HFFc6 (cell line): ENCODE measurements around the gene AVPI1. TPM values are rescaled to one million over a fixed set of nuclear protein-coding genes. Genes with fewer than 3 reads are reported as not detected.
"Not testable (repeated sequence)": the region's sequence is repeated elsewhere in the genome, so short reads cannot be mapped to it uniquely, and the experiment has no call there.

Experiments used
- DNase-seq: peaks from one replicate; pipeline ENCODE4 v3.0.0-alpha.2; 2018
- H3K27ac Mint-ChIP-seq: 2 replicates; pipeline ENCODE4 v1.8.0; 2020; ENCODE audit warnings: mild to moderate bottlenecking, mixed read lengths
- H3K27me3 Mint-ChIP-seq: 2 replicates; pipeline ENCODE4 v1.8.0; 2021; ENCODE audit warnings: mild to moderate bottlenecking, moderate library complexity, mixed read lengths; ENCODE audit not compliant: insufficient read depth
- H3K36me3 Mint-ChIP-seq: 2 replicates; pipeline ENCODE4 v1.8.0; 2021; ENCODE audit warnings: low read depth, mixed read lengths
- H3K4me1 Mint-ChIP-seq: 2 replicates; pipeline ENCODE4 v1.8.0; 2020; ENCODE audit warnings: low read depth, mixed read lengths
- H3K4me3 Mint-ChIP-seq: 2 replicates; pipeline ENCODE4 v1.8.0; 2020; ENCODE audit warnings: mild to moderate bottlenecking, moderate library complexity, mixed read lengths
- H3K9me3 Mint-ChIP-seq: 2 replicates; pipeline ENCODE4 v1.8.0; 2020; ENCODE audit warnings: mild to moderate bottlenecking, mixed read lengths
- total RNA-seq, 6 experiments: library from RNA; stranded (reverse); fragmentation: NEBNext Ultra II Directional; extraction: Animal tissue kit (Norgen Biotek cat#: 25700); gene quantifications; 2 replicates in 1 of 6; 3 replicates in 5 of 6; pipeline ENCODE4 v1.2.3, GENCODE V29; 2021
- TF ChIP-seq, protein P1 (sequence below): fragments of 200-600 bp; sonication (generic); IDR thresholded peaks from 2 replicates; pipeline ENCODE4 v1.5.0; 2021; ENCODE audit warnings: antibody characterized with exemption, mild to moderate bottlenecking

The AVPI1 gene
- total RNA-seq, 6 experiments from 2014 or later = 28.2 to 44.8 (median 39.5) TPM

DNA sequence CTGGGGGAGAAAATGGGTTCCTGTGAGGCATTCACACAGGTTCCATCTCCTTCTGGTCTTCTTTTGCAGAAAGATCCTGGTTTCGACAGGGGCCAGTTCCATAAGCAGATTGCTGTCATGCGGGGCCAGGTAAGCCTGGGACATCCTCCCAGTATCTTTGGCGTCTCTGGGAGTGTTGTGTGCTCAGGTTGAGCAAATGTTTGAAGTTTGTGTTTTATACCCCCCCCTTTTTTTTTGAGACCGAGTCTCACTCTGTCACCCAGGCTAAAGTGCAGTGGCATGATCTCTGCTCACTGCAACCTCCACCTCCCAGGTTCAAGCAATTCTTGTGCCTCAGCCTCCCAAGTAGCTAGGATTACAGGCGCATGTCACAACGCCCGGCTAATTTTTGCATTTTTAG lies 20.0 kb downstream of the AVPI1 start:
- Mint-ChIP-seq H3K9me3 (no peaks in the 10 kb centered on the region), H3K4me3 (no peak overlapping the region), H3K4me1 (no peaks in the 10 kb centered on the region), H3K27ac (no peak overlapping the region), H3K27me3 (peaks cover 1% of the 10 kb centered on the region), H3K36me3 (peaks cover 28% of the 10 kb centered on the region)
- TF ChIP-seq, protein P1, sequence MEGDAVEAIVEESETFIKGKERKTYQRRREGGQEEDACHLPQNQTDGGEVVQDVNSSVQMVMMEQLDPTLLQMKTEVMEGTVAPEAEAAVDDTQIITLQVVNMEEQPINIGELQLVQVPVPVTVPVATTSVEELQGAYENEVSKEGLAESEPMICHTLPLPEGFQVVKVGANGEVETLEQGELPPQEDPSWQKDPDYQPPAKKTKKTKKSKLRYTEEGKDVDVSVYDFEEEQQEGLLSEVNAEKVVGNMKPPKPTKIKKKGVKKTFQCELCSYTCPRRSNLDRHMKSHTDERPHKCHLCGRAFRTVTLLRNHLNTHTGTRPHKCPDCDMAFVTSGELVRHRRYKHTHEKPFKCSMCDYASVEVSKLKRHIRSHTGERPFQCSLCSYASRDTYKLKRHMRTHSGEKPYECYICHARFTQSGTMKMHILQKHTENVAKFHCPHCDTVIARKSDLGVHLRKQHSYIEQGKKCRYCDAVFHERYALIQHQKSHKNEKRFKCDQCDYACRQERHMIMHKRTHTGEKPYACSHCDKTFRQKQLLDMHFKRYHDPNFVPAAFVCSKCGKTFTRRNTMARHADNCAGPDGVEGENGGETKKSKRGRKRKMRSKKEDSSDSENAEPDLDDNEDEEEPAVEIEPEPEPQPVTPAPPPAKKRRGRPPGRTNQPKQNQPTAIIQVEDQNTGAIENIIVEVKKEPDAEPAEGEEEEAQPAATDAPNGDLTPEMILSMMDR = no peak
- DNase-seq = no peak

DNA sequence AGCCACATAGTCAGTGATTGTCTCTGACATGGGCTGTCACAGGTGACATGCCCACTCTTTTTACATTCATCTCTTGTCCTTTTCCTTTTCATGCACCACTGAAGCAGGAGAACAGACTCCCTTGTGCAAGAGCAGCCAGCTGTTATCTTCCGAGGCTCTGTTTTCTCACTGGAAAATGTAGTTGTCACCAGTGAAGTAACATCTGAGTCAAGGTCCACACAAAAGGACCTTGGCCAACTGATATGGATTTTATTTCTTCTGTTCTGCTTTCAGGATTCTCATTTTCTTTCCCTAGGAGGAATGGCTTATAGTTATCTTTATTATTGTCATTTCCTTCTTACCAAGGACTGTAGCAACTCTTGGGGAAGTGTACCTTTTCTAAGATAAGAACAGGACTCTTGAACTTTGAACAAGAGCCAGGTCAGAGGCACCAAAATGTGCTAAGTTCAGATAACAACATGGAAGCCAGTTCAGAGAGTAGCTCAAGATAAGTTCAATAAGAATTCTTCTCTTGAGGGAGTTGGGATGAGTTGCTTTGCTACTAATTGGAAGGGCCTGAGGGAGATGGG lies 22.7 kb downstream of the AVPI1 start:
- TF ChIP-seq, protein P1 = no peak
- Mint-ChIP-seq H3K27me3 (peaks cover 2% of the 10 kb centered on the region), H3K36me3 (peaks cover 29% of the 10 kb centered on the region), H3K4me1 (peaks cover 5% of the 10 kb centered on the region), H3K4me3 (no peak overlapping the region), H3K27ac (no peak overlapping the region), H3K9me3 (no peaks in the 10 kb centered on the region)
- DNase-seq = no peak

DNA sequence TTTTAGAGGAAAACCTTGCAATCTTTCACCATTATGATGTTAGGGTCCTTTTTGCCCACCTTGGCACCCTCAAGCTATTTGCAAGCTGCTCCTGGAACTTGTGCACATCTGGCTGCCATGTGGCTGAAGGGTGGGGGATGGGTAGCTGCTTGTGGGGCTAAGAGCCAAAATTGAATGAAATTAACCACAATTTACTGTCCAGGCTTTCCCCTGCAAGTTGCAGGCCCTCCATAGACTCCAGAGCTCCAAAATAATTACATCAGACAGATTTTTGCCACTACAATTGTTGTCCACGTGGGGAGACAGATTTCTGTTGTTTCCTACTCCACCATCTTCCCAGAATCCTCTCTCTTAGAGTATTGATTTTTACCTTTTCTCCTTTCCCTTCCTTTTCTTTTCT lies 27.5 kb downstream of the AVPI1 start:
- Mint-ChIP-seq H3K4me1 (peaks cover 15% of the 10 kb centered on the region), H3K27me3 (peaks cover 2% of the 10 kb centered on the region), H3K36me3 (peaks cover 42% of the 10 kb centered on the region), H3K9me3 (no peaks in the 10 kb centered on the region), H3K4me3 (no peak overlapping the region), H3K27ac (peak overlapping the region; percentile 76)
- TF ChIP-seq, protein P1 = no peak
- DNase-seq = no peak

DNA sequence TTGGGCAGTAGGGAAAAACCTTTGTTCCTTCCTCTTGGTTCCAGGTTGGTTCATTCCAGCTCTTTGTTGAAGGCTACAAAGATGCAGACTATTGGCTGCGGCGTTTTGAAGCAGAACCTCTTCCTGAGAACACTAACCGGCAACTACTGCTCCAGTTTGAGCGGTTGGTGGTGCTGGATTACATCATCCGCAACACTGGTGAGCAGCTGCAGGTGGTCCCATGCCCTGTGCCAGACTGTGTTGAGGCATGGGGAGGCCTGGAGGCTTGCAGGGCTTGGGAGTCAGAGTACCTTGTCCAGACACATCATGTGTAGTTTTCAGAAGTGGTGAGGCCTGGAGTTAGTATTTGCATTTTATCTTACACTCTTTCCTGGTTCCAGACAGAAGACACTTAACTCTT lies 30.3 kb downstream of the AVPI1 start:
- Mint-ChIP-seq H3K9me3 (no peaks in the 10 kb centered on the region), H3K36me3 (peaks cover 42% of the 10 kb centered on the region), H3K27ac (no peak overlapping the region; the same call in 1 of the 2 replicates), H3K4me1 (peaks cover 24% of the 10 kb centered on the region), H3K27me3 (peaks cover 2% of the 10 kb centered on the region), H3K4me3 (no peak overlapping the region)
- no peak for DNase-seq
- TF ChIP-seq, protein P1 = no peak

DNA sequence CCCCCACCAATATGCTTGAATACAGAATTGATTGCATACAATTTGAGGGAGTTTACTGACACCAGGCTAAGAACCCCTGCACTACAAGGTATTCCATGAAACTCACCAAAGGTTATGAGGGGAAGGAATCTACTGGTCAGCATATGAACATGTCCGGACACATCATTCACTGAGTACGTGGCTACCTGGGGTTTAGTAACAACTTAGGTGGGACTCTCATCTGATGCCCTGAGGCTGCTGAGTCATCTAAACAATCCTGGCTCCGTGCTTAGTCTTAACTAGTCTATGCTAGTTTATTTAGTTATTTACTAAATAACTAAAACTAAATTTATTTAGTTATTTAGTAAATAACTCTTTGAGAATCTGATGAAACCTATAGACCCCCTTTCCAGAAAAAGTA lies 35.3 kb downstream of the AVPI1 start:
- Mint-ChIP-seq H3K27me3 (no peaks in the 10 kb centered on the region; the same call in 1 of the 2 replicates), H3K4me1 (peaks cover 48% of the 10 kb centered on the region), H3K27ac (no peak overlapping the region), H3K9me3 (no peaks in the 10 kb centered on the region), H3K4me3 (no peak overlapping the region), H3K36me3 (peaks cover 31% of the 10 kb centered on the region)
- TF ChIP-seq, protein P1 = no peak
- DNase-seq = no peak

DNA sequence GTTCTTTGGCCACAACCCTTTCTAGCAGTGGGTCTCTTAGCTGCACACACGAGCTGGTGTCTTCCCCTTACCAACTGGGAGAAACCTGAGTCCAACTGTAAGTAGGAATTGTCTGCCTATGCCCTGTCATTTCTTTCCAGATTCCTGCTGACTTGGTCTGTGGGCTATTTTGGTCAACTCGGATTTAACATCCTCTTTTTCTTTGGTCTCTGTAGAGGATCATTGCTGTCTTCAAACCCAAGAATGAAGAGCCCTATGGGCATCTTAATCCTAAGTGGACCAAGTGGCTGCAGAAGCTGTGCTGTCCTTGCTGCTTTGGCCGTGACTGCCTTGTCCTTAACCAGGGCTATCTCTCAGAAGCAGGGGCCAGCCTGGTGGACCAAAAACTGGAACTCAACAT lies 36.3 kb downstream of the AVPI1 start:
- peaks cover 48% of the 10 kb centered on the region for H3K4me1 Mint-ChIP-seq
- H3K27ac Mint-ChIP-seq = no peak overlapping the region; the same call in 1 of the 2 replicates
- no peak for DNase-seq
- no peaks in the 10 kb centered on the region for H3K9me3 Mint-ChIP-seq
- peaks cover 27% of the 10 kb centered on the region for H3K36me3 Mint-ChIP-seq
- no peaks in the 10 kb centered on the region; the same call in 1 of the 2 replicates for H3K27me3 Mint-ChIP-seq
- TF ChIP-seq, protein P1 = no peak
- no peak overlapping the region for H3K4me3 Mint-ChIP-seq

DNA sequence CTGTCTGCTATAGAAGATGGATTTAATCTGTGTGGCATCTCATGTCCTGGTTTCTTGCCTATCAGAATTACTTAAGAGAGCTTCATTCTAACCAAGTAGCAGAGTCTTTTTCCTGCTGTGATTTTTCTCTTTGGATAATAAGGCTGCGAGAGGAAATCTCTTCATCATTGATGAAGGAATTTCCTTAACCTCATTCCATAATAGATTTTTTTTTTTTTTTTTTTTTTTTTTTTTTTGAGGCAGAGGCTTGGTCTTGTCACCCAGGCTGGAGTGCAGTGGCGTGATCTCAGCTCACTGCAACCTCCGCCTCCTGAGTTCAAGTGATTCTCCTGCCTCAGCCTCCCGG lies 37.7 kb downstream of the AVPI1 start:
- peak overlapping the region; percentile 89 for H3K27ac Mint-ChIP-seq
- peaks cover 34% of the 10 kb centered on the region for H3K36me3 Mint-ChIP-seq
- not testable (repeated sequence) for DNase-seq, H3K27me3 Mint-ChIP-seq, H3K9me3 Mint-ChIP-seq
- H3K4me3 Mint-ChIP-seq = peak overlapping the region; percentile 70
- peaks cover 48% of the 10 kb centered on the region for H3K4me1 Mint-ChIP-seq
